Measurements from ENCODE around the gene SLC12A7.
"Not testable (repeated sequence)": the region's sequence is repeated elsewhere in the genome, so short reads cannot be mapped to it uniquely, and the experiment has no call there.

Gene SLC12A7

DNA sequence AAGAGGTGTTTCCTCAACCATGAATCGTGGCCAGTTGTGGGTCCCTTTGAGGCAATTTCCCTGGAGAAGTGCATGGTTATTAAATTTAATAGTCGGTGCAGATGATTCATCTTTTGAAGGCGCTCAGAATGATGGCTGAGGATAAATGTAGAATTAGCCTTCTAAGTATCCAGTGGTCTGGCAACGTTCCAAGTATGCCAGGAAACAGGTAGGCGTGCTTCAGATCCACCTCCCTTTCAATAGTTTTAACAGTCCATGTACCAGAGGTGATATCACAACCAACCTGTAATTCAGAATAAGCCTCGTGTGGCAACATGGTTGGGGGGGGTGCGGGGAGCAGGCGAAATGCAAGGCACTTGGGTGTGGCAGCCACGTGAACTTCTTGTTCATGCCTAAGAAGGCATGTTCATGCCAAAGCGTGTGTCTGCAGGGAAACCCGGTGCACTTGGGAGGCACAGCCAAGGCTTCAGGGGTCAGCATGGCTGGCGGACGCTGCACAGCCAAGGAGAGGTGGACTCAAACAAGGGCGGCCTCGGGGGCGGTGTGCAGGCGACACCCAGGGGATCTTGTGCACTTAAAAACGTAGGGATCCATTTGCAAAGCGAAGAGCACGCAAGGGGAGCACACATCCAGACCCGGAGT, 108.4 kb downstream of the SLC12A7 start:
- no peak for DNase-seq (ENCODE audit: low read depth)
- TF ChIP-seq, protein P1, sequence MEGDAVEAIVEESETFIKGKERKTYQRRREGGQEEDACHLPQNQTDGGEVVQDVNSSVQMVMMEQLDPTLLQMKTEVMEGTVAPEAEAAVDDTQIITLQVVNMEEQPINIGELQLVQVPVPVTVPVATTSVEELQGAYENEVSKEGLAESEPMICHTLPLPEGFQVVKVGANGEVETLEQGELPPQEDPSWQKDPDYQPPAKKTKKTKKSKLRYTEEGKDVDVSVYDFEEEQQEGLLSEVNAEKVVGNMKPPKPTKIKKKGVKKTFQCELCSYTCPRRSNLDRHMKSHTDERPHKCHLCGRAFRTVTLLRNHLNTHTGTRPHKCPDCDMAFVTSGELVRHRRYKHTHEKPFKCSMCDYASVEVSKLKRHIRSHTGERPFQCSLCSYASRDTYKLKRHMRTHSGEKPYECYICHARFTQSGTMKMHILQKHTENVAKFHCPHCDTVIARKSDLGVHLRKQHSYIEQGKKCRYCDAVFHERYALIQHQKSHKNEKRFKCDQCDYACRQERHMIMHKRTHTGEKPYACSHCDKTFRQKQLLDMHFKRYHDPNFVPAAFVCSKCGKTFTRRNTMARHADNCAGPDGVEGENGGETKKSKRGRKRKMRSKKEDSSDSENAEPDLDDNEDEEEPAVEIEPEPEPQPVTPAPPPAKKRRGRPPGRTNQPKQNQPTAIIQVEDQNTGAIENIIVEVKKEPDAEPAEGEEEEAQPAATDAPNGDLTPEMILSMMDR (IDR thresholded peaks at IDR 0.05; ENCODE audit: control insufficient read depth, extremely low read depth, insufficient read depth): no peak
- no peak overlapping the region for H3K4me3 ChIP-seq (ENCODE audit: low read depth, low read length)

DNA sequence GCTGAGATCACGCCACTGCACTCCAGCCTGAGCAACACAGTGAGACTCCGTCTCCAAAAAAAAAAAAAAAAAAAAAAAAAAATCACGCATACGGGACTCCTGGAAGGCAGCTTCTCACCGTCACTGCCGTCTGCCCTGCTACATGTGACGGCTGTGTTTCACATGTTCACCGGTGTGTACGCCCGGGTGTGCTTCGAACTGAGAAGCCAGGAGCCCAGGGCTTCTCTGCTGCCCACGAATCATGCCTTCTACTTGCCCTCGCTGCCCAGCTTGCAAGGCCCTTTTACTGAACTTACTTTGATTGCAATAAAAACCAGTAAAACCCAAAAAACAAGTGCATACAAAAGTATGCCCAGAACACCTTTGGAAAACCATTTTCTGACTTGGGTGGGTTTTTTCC, 109.0 kb downstream of the SLC12A7 start:
- TF ChIP-seq, protein P1 (IDR thresholded peaks at IDR 0.05; ENCODE audit: control insufficient read depth, extremely low read depth, insufficient read depth): no peak
- no peak for DNase-seq (ENCODE audit: low read depth)
- no peak overlapping the region for H3K4me3 ChIP-seq (ENCODE audit: low read depth, low read length)

DNA sequence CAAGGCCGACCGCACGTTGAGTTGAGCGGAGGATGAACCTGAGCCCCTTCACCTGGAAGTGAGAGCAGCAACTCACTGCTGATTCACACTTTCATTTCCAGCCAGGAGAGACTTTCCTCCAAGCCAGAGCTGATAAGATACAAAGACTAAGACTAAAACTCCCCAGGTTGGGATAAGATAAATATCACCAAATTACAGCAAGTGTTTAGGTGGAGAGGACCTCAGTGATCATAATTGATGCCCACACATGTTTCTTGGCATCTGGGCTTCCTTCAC, 109.7 kb downstream of the SLC12A7 start:
- no peak for DNase-seq (ENCODE audit: low read depth)
- TF ChIP-seq, protein P1 (IDR thresholded peaks at IDR 0.05; ENCODE audit: control insufficient read depth, extremely low read depth, insufficient read depth): no peak

DNA sequence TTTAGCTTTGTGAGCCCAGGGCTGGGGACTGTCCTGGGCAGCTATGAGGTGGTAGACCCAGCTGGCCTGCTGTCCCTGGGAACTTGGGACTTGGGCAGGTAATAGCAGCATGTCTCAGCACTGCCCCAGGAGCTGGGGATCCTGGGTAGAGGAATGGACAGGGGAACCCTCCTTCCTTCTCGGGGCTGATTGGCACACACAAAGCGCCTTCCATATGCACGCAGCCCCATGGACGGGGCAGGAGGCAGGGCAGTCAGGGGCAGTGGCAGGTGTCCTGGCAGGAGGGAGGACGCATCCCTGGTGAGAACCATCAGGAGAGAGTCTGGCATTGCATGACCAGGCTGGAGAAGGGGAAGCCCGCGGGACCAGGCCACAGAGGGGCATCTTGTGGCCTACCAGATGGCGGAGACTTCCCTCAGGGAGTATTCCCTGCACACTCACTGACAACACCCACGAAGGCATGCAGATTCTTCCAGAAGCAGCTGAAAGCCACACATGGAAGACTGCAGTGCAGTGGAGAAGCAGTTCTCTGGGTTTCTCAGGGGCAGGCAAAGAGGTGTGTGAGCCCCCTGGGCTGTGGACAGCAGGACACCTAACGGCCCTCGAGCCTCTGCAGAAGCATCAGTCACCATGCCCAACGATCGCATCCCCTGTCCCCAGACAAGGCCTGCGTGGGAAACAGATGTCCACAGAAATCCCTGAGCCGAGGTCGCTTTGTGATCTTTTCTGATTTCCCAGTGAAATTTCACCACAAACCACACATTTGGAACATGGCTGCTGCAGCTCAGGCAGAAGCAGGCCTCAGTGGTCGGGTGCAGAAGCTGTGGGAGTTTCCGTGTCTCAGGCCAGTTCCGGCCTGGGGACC, 110.2 kb downstream of the SLC12A7 start:
- H3K4me3 ChIP-seq (ENCODE audit: low read depth, low read length): no peak overlapping the region
- DNase-seq (ENCODE audit: low read depth): no peak
- TF ChIP-seq, protein P1 (IDR thresholded peaks at IDR 0.05; ENCODE audit: control insufficient read depth, extremely low read depth, insufficient read depth): no peak

More for the DNA sequence above, 109.7 kb downstream of the SLC12A7 start:
- H3K4me3 ChIP-seq (ENCODE audit: low read depth, low read length): no peak overlapping the region

DNA sequence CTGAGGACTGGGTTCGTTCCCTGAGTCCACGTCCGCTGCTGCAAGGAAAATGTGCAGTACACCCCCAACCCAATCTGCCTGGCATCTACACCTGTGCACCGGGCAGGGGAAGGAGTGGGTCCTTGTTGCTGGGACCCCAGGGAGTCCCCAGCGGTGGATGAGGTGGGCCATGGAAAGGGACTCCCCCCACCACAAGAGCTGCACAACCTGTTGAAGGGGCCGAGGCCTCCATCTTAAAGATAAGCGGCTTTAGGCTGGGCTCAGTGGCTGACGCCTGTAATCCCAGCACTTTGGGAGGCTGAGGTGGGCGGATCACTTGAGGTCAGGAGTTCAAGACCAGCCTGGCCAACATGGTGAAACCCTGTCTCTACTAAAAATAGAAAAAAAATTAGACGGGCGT, 111.0 kb downstream of the SLC12A7 start:
- not testable (repeated sequence) for H3K4me3 ChIP-seq (ENCODE audit: low read depth, low read length); DNase-seq (ENCODE audit: low read depth)

Measured in LNCaP clone FGC (cell line).